GM06990 (cell line): ENCODE data around the gene DUSP9.

Source experiments
- DNase-seq: peaks from one replicate; pipeline ENCODE4 v3.0.0-alpha.2; 2011; ENCODE audit not compliant: insufficient read length; ENCODE audit errors: extremely low read depth
- H3K27me3 ChIP-seq: replicated peaks from 2 replicates; pipeline ENCODE4 v1.6.0; 2011; ENCODE audit warnings: low read length; ENCODE audit not compliant: control insufficient read depth, insufficient read depth
- H3K36me3 ChIP-seq: 2 replicates; pipeline ENCODE4 v1.5.1; 2011; ENCODE audit warnings: low read length; ENCODE audit not compliant: control insufficient read depth, insufficient read depth
- H3K4me3 ChIP-seq: replicated peaks from 2 replicates; pipeline ENCODE4 v1.5.1; 2011; ENCODE audit warnings: low read depth, mild to moderate bottlenecking, control low read depth, low read length
- TF ChIP-seq, protein P1 (sequence below): IDR thresholded peaks from 2 replicates; pipeline ENCODE4 v1.5.1; 2011; ENCODE audit warnings: low read length, control low read depth, mild to moderate bottlenecking, inconsistent platforms; ENCODE audit not compliant: insufficient read depth, poor library complexity, severe bottlenecking

The DUSP9 gene

DNA sequence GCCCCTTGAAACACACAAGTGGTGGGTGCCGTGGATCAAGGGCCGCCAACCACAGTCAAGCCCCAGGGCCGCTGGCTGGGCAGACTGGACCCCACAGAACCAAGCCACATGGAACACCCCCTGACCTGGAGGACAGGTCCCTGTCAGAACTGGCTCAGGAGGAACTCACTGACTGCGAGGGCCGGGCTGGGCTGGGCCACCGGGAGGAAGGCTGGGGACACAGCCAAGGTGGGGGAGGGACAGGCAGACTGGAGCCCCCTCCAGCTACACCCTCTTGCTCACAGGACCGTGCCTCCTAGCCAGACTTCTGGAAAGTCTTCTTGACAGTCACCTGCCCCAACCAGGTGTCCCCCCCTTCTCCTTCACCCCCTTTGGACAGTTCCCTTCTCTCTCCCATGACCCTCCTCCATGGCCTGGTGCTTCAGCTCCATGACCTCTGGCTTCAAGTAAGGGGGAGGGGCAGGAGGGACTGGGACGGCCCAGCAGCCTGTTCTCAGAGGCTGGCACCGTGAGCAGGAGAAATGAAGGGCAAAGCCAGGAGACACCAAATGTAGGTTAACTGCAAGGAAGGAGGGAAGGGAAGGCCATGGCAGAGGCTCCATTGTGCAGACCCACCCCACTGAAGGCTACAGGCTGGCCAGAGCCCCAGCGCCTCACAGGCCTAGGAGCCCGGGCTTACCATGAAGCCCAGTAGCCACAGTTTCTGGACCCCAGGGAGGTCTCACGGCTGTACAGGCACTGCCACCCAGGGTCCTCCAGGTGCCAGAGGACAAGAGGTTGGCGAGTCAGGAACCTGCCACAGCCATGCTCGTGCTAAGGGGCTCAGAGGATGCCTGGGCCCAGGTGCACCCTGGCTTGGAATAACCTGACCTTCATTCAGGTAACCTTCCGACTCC, 22.6 kb upstream of the DUSP9 start:
- Histone ChIP-seq H3K36me3 (no peaks in the 10 kb centered on the region), H3K4me3 (no peak overlapping the region), H3K27me3 (no peaks in the 10 kb centered on the region)
- no peak for DNase-seq
- TF ChIP-seq, protein P1, sequence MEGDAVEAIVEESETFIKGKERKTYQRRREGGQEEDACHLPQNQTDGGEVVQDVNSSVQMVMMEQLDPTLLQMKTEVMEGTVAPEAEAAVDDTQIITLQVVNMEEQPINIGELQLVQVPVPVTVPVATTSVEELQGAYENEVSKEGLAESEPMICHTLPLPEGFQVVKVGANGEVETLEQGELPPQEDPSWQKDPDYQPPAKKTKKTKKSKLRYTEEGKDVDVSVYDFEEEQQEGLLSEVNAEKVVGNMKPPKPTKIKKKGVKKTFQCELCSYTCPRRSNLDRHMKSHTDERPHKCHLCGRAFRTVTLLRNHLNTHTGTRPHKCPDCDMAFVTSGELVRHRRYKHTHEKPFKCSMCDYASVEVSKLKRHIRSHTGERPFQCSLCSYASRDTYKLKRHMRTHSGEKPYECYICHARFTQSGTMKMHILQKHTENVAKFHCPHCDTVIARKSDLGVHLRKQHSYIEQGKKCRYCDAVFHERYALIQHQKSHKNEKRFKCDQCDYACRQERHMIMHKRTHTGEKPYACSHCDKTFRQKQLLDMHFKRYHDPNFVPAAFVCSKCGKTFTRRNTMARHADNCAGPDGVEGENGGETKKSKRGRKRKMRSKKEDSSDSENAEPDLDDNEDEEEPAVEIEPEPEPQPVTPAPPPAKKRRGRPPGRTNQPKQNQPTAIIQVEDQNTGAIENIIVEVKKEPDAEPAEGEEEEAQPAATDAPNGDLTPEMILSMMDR, result no peak

DNA sequence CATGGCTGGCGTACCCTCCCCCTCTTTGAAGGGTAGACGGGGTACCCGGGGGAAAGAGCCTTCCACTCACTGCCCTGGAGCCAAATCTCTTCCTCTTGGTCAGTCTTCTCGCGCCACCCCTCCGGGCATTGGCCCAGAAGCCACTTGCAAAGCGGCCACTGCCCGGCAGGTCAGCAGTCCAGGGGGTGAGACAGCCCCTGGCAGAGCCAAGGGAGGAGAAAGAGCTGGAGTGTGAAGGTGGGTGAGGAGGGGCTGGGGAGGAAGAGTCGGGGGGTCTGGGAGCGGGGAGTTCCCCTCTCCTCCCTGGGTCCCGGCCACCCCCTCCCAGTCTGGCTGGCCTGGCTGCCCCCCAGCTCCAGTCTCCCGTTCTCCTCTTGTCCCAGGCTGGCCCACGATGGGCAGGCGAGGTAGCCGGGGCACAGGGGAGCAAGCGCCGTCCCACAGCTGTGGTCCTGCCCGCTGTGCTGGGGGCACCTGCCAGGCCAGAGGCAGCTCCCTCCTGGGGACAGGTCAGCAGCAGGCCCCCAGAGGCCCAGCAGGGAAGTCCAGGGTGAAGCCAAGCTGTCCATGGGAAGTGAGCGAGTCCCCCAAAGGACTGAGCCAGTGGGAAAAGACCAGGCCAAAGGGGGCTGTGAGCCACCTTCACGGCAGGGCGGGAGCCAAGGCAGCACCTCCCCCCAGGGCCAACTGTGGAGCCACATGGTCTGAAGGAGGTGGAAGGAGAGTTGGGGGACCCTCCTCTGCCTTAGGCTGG, 21.6 kb upstream of the DUSP9 start:
- Histone ChIP-seq H3K27me3 (no peaks in the 10 kb centered on the region), H3K36me3 (no peaks in the 10 kb centered on the region), H3K4me3 (no peak overlapping the region)
- no peak for DNase-seq
- TF ChIP-seq, protein P1, result no peak

- Histone ChIP-seq H3K27me3 (no peaks in the 10 kb centered on the region), H3K4me3 (no peak overlapping the region), H3K36me3 (no peaks in the 10 kb centered on the region)
- TF ChIP-seq, protein P1, result no peak
- no peak for DNase-seq
Measured at GRCh38 chrX:153626025-153626633, 20.9 kb upstream of the DUSP9 start.

GRCh38 chrX:153626863-153627674, 19.9 kb upstream of the DUSP9 start:
- no peaks in the 10 kb centered on the region for H3K36me3 ChIP-seq
- DNase-seq, result no peak
- no peak overlapping the region for H3K4me3 ChIP-seq
- no peaks in the 10 kb centered on the region for H3K27me3 ChIP-seq
- TF ChIP-seq, protein P1, result no peak

DNA sequence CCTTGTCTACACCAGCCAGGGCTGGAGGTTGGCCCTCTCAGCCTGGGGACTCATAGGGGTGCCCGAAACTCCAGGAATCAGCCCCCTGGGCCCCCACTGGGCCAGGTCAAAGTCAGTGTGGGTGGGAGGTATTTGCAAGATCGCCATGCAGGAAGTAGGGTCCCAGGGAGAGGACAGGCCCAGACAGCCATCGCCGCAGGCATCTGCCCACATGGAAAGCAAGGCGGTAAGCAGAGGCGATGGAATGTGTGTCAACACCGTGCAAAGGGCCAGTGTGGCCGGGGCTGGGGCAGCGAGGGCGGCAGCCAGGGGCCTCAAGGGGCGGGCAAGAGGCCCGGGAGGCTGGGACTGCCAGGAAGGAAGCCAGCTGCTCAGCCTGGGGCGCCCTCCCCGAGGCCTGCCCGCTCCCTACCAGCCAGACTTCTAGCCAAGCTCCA, 19.3 kb upstream of the DUSP9 start:
- H3K4me3 ChIP-seq, result no peak overlapping the region
- H3K36me3 ChIP-seq, result no peaks in the 10 kb centered on the region
- TF ChIP-seq, protein P1, result no peak
- H3K27me3 ChIP-seq, result no peaks in the 10 kb centered on the region
- no peak for DNase-seq
